ENCODE measurements around the gene TRAM2. TPM values are rescaled to one million over a fixed set of nuclear protein-coding genes. Genes with fewer than 3 reads are reported as not detected.

The TRAM2 gene
- total and polyA plus RNA-seq, 2 of the 8 experiments (the other 6 are each of a cell fraction or from before 2014, with no cell fraction given): 9.0 to 21.4 TPM

- FAIRE-seq: no peak
- Histone ChIP-seq H3K9ac (replicated peaks in 1 of 4; ENCODE audit: extremely low read depth in 1 of 4, low read depth in 3 of 4, low read length in 3 of 4) (no peak overlapping the region), H2BK20ac (ENCODE audit: low read length) (no peak overlapping the region), H3K79me1 (ENCODE audit: low read depth, low read length) (no peaks in the 10 kb centered on the region), H2BK15ac (ENCODE audit: low read length) (no peak overlapping the region), H3K23ac (ENCODE audit: insufficient read length) (no peak overlapping the region), H3K36me3 (ENCODE audit: control insufficient read depth in 2 of 4, insufficient read depth in 4 of 4, low read length in 3 of 4) (no peaks in the 10 kb centered on the region), H4K20me1 (replicated peaks in 1 of 2; ENCODE audit: control insufficient read depth in 1 of 2, insufficient read depth in 2 of 2, low read length in 2 of 2) (no peaks in the 10 kb centered on the region), H3K14ac (ENCODE audit: insufficient read length) (no peak overlapping the region), H3K18ac (ENCODE audit: extremely low read depth, low read length) (no peak overlapping the region), H4K91ac (replicated peaks; ENCODE audit: insufficient read length, low read length) (no peak overlapping the region), H3K4ac (replicated peaks; ENCODE audit: insufficient read length, low read depth, low read length) (no peak overlapping the region), H2BK12ac (ENCODE audit: low read depth, low read length) (no peak overlapping the region), H2AFZ (ENCODE audit: low read length) (0 out of 2 replicates have a peak overlapping the region, but pooled peaks have one; percentile 49), H3K79me2 (ENCODE audit: control insufficient read depth in 1 of 2, insufficient read depth in 2 of 2, low read length in 2 of 2) (no peaks in the 10 kb centered on the region), H3K56ac (replicated peaks; ENCODE audit: insufficient read length, low read depth, low read length) (no peak overlapping the region), H3K27me3 (replicated peaks in 1 of 4; ENCODE audit: control insufficient read depth in 3 of 4, extremely low read depth in 1 of 4, insufficient read depth in 3 of 4, low read length in 3 of 4) (no peaks in the 10 kb centered on the region; a peak in 1 of 7 replicates), H4K5ac (ENCODE audit: insufficient read length, low read depth, low read length) (no peak overlapping the region), H3K9me3 (ENCODE audit: insufficient read depth in 2 of 2, low read depth in 1 of 2, low read length in 1 of 2) (no peaks in the 10 kb centered on the region), H2BK120ac (replicated peaks; ENCODE audit: low read depth, low read length) (no peak overlapping the region), H3K4me3 (ENCODE audit: extremely low read depth in 1 of 4, insufficient read depth in 2 of 4, low read depth in 3 of 4, low read length in 4 of 4) (no peak overlapping the region), H4K8ac (ENCODE audit: extremely low read depth, insufficient read depth, low read length) (no peak overlapping the region), H3K27ac (ENCODE audit: low read depth, low read length) (no peak overlapping the region), H2BK5ac (ENCODE audit: low read depth, low read length) (no peak overlapping the region), H3K4me2 (ENCODE audit: insufficient read depth in 1 of 2, low read depth in 2 of 2, low read length in 2 of 2) (no peak overlapping the region), H2AK5ac (ENCODE audit: low read depth, low read length) (no peak overlapping the region), H3K23me2 (ENCODE audit: low read depth, low read length) (no peaks in the 10 kb centered on the region), H3K4me1 (replicated peaks in 1 of 4; ENCODE audit: control insufficient read depth in 3 of 4, insufficient read depth in 4 of 4, low read length in 3 of 4) (peaks cover 0 to 6% (median 3%) of the 10 kb centered on the region in 4 experiments; a peak in 6 of 7 replicates)
- no peak for DNase-seq (ENCODE audit: low read depth in 1 of 2, low spot score in 2 of 2)
- POLR2A ChIA-PET (ENCODE audit: partially characterized antibody): interaction anchor here (0.6 to 2.7 kb wide), 3 partner anchors 18 to 47 kb away, joined by 3 to 13 read pairs (median 4); partner anchors contain the start of gene TRAM2
- TF ChIP-seq KDM4A (IDR thresholded peaks at IDR 0.05; ENCODE audit: low read depth, low read length, severe bottlenecking) (no peak), POLR2AphosphoS5 (IDR thresholded peaks at IDR 0.05; ENCODE audit: low read depth, low read length) (no peak), RBBP5 (IDR thresholded peaks at IDR 0.05; ENCODE audit: borderline replicate concordance, low read depth, low read length) (no peak), BRCA1 (IDR thresholded peaks at IDR 0.05; ENCODE audit: low read depth, low read length) (no peak), CHD2 (IDR thresholded peaks at IDR 0.05; ENCODE audit: low read length) (no peak), HDAC2 (IDR thresholded peaks at IDR 0.05; ENCODE audit: borderline replicate concordance in 1 of 2, low read depth in 2 of 2, low read length in 2 of 2) (no peak), RFX5 (IDR thresholded peaks at IDR 0.05; ENCODE audit: borderline replicate concordance, low read depth, low read length) (no peak)
- CTCF ChIA-PET (ENCODE audit: partially characterized antibody): interaction anchor here (0.9 to 6.8 kb wide), 18 partner anchors 10 to 191 kb away, joined by 3 to 85 read pairs (median 5); partner anchors contain the start of genes EFHC1 and TRAM2
Measured at GRCh38 chr6:52595796-52596130, 18.9 kb upstream of the TRAM2 start.
